Left ventricle myocardium inferior (tissue), 1 donor: ENCODE measurements around the gene CARD14. TPM values are rescaled to one million over a fixed set of nuclear protein-coding genes. Genes with fewer than 3 reads are reported as not detected.

Experiments
- DNase-seq: peaks from one replicate; pipeline ENCODE4 v3.0.0-alpha.2; 2020
- H3K27ac ChIP-seq: fragments of 200-600 bp; replicated peaks from 2 replicates; pipeline ENCODE4 v1.8.0; 2021
- H3K27me3 ChIP-seq: fragments of 200-600 bp; 2 replicates; pipeline ENCODE4 v1.8.0; 2021; ENCODE audit warnings: low read depth
- H3K36me3 ChIP-seq: fragments of 200-600 bp; 2 replicates; pipeline ENCODE4 v1.8.0; 2021
- H3K4me1 ChIP-seq: fragments of 200-600 bp; 2 replicates; pipeline ENCODE4 v1.8.0; 2021
- H3K4me3 ChIP-seq: fragments of 200-600 bp; 2 replicates; pipeline ENCODE4 v1.8.0; 2021; ENCODE audit warnings: mild to moderate bottlenecking, moderate library complexity
- H3K9me3 ChIP-seq: fragments of 200-600 bp; replicated peaks from 2 replicates; pipeline ENCODE4 v1.8.0; 2021
- intact Hi-C: fragments of 100-400 bp; cut with micrococcal nuclease; formaldehyde crosslinking; loops from one replicate; pipeline ENCODE4 v1.11.0; 2022
- total RNA-seq: library from RNA; stranded (reverse); fragmentation: NEBNext Ultra II Directional; extraction: Animal tissue kit (Norgen Biotek cat#: 25700); gene quantifications from one replicate; pipeline ENCODE4 v1.2.1, GENCODE V29; 2021
- TF ChIP-seq, protein P1 (sequence below): fragments of 200-600 bp; IDR thresholded peaks from 2 replicates; pipeline ENCODE4 v1.8.0; 2021; ENCODE audit warnings: antibody characterized with exemption, mild to moderate bottlenecking, borderline replicate concordance
- donor health status: DM: no; HTN: yes; CAD: no; lungs with severe emphysema.

CARD14 gene
- total RNA-seq, 1 donor from 2014 or later = 0.49 TPM

DNA sequence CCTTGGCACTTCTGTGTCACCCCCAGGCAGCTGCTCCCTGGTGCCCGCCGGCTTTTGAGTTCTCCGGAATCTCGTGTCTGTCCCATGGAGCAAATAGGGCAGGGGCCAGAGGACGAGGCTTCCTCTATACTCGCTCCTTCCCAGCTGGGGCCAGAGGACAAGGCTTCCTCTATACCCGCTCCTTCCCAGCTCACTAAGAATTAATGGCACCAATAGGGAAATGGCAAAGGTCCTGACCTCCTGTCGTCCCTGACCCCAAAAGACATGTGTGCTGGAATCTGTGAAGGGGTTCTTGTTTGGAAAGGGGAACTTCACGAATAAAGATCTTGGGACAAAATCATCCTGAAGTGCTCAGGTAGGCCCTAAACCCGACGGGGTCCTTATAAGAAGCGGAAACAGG lies 42.7 kb downstream of the CARD14 start:
- intact Hi-C loops = no loop called here

DNA sequence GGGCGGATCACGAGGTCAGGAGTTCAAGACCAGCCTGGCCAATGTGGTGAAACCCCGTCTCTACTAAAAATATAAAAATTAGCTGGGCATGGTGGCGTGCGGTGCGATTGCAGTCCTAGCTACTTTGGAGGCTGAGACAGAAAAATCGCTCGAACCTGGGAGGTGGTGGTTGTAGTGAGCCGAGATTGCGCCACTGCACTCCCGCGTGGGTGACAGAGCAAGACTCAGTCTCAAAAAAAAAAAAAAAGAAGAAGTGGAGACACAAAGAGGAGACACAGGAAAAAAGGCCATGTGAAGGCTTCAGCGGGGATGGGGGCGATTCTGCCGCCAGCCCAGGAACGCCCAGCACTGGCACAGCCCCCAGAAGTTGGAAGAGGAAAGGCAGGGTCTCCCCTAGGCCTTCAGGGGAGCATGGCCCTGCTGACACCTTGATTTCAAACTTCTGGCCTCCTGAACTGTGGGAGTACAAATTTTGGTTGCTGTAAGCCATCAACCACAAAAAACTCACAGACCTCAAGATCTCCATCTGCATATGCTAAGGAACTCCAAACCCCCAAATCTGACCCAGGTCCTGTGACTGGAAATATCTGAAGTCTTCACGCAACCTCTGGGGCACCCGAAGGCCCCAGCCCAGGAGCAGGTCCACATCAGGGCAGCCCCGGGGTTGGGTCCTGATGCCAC lies 43.3 kb downstream of the CARD14 start:
- Histone ChIP-seq H3K4me3 (no peak overlapping the region), H3K27me3 (no peaks in the 10 kb centered on the region), H3K9me3 (no peaks in the 10 kb centered on the region), H3K4me1 (no peaks in the 10 kb centered on the region), H3K36me3 (peaks cover 76% of the 10 kb centered on the region), H3K27ac (no peak overlapping the region)
- TF ChIP-seq, protein P1, sequence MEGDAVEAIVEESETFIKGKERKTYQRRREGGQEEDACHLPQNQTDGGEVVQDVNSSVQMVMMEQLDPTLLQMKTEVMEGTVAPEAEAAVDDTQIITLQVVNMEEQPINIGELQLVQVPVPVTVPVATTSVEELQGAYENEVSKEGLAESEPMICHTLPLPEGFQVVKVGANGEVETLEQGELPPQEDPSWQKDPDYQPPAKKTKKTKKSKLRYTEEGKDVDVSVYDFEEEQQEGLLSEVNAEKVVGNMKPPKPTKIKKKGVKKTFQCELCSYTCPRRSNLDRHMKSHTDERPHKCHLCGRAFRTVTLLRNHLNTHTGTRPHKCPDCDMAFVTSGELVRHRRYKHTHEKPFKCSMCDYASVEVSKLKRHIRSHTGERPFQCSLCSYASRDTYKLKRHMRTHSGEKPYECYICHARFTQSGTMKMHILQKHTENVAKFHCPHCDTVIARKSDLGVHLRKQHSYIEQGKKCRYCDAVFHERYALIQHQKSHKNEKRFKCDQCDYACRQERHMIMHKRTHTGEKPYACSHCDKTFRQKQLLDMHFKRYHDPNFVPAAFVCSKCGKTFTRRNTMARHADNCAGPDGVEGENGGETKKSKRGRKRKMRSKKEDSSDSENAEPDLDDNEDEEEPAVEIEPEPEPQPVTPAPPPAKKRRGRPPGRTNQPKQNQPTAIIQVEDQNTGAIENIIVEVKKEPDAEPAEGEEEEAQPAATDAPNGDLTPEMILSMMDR = no peak
- intact Hi-C loops = no loop called here
- no peak for DNase-seq

More for the DNA sequence above, 42.7 kb downstream of the CARD14 start:
- Histone ChIP-seq H3K36me3 (peaks cover 76% of the 10 kb centered on the region), H3K9me3 (no peaks in the 10 kb centered on the region), H3K4me3 (no peak overlapping the region), H3K27ac (no peak overlapping the region), H3K4me1 (no peaks in the 10 kb centered on the region), H3K27me3 (no peaks in the 10 kb centered on the region)
- TF ChIP-seq, protein P1 = no peak
- no peak for DNase-seq

DNA sequence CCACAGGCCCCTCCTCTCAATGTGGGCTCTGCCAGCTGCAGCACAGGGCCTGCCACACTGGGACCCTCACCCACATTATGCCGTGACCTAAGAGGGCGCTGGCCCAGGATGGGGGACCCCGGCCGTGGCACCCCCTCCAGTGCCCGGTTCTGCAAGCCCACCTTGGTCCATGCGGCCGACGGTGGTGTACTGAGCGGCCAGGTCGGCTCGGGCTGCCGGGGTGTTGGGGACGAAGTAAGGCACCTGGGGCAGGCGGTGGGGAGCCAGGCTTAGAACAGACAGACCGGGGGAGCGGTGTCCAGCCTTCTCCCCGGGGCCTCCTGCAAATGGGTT lies 43.8 kb downstream of the CARD14 start:
- H3K27me3 ChIP-seq = no peaks in the 10 kb centered on the region
- H3K4me3 ChIP-seq = no peak overlapping the region
- peaks cover 76% of the 10 kb centered on the region for H3K36me3 ChIP-seq
- TF ChIP-seq, protein P1 = no peak
- no peaks in the 10 kb centered on the region for H3K4me1 ChIP-seq
- intact Hi-C loops = no loop called here
- H3K27ac ChIP-seq = no peak overlapping the region
- no peak for DNase-seq
- no peaks in the 10 kb centered on the region for H3K9me3 ChIP-seq

GRCh38 chr17:80214012-80214877 lies 44.4 kb downstream of the CARD14 start:
- Histone ChIP-seq H3K36me3 (peaks cover 70% of the 10 kb centered on the region), H3K27me3 (no peaks in the 10 kb centered on the region), H3K4me1 (peaks cover 2% of the 10 kb centered on the region), H3K9me3 (no peaks in the 10 kb centered on the region), H3K27ac (no peak overlapping the region), H3K4me3 (no peak overlapping the region)
- intact Hi-C loops = no loop called here
- TF ChIP-seq, protein P1 = no peak
- no peak for DNase-seq

DNA sequence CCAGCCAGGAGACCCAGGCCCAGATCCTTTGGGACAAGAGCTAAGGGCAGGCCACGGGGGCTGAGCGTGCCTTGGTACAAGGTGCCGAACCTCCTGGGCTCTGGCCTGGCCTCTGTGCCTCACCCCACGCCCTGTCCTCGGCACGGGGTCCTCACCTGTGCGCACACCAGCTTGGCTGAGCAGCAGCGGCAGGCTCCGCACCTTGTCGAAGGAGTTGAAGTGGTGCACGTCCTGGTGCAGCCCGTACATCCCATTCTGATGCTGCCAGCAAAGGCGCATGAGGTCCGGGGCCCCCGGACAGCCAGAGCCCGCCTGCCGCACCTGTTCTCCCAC lies 45.0 kb downstream of the CARD14 start:
- no peak for DNase-seq
- no peak overlapping the region for H3K27ac ChIP-seq
- intact Hi-C loops = no loop called here
- TF ChIP-seq, protein P1 = no peak
- H3K27me3 ChIP-seq = no peaks in the 10 kb centered on the region
- H3K4me1 ChIP-seq = peaks cover 8% of the 10 kb centered on the region
- H3K36me3 ChIP-seq = peaks cover 64% of the 10 kb centered on the region
- no peaks in the 10 kb centered on the region for H3K9me3 ChIP-seq
- no peak overlapping the region for H3K4me3 ChIP-seq
